H1 (cell line): ENCODE measurements around the gene YIPF6. TPM values are rescaled to one million over a fixed set of nuclear protein-coding genes. Genes with fewer than 3 reads are reported as not detected.

ENCODE experiments used
- CTCF ChIA-PET: fragments of 300-600 bp; sonication (Branson Sonifier 250); formaldehyde crosslinking; loops from one replicate; lab custom pipeline; 2021; ENCODE audit not compliant: partially characterized antibody; lab: Charles Lee
- POLR2A ChIA-PET: fragments of 300-600 bp; sonication (Branson Sonifier 250); formaldehyde crosslinking; loops from one replicate; lab custom pipeline; 2021; ENCODE audit warnings: inconsistent platforms; ENCODE audit not compliant: partially characterized antibody; lab: Charles Lee
- DNase-seq, 2 experiments: peaks; one replicate each; pipeline versions ENCODE4 v3.0.0 to v3.0.0-alpha.2; 2010 to 2022; ENCODE audit warnings: low spot score in 2 of 2, low read depth in 1 of 2, mixed read lengths in 1 of 2
- FAIRE-seq: peaks from 2 replicates; lab custom pipeline; 2011; peaks lifted over from hg19 to GRCh38; lab: Jason Lieb, UNC
- H2AFZ ChIP-seq: 2 replicates; pipeline ENCODE4 v1.8.1; 2012; ENCODE audit warnings: low read length, inconsistent platforms
- H2AK5ac ChIP-seq: 2 replicates; pipeline ENCODE4 v1.6.1; 2013; ENCODE audit warnings: low read depth, low read length
- H2BK120ac ChIP-seq: replicated peaks from 2 replicates; pipeline ENCODE3; 2013; ENCODE audit warnings: low read depth, low read length, inconsistent platforms
- H2BK12ac ChIP-seq: 2 replicates; pipeline ENCODE4 v1.6.1; 2013; ENCODE audit warnings: low read depth, low read length
- H2BK15ac ChIP-seq: 2 replicates; pipeline ENCODE4 v1.6.1; 2013; ENCODE audit warnings: low read length
- H2BK20ac ChIP-seq: 2 replicates; pipeline ENCODE4 v1.6.1; 2013; ENCODE audit warnings: low read length
- H2BK5ac ChIP-seq: 2 replicates; pipeline ENCODE4 v1.6.1; 2013; ENCODE audit warnings: low read depth, low read length
- H3K14ac ChIP-seq: 2 replicates; pipeline ENCODE4 v1.6.1; 2013; ENCODE audit warnings: inconsistent platforms; ENCODE audit not compliant: insufficient read length
- H3K18ac ChIP-seq: 2 replicates; pipeline ENCODE4 v1.6.1; 2013; ENCODE audit warnings: low read length; ENCODE audit errors: extremely low read depth
- H3K23ac ChIP-seq: 2 replicates; pipeline ENCODE4 v1.6.1; 2013; ENCODE audit warnings: inconsistent platforms; ENCODE audit not compliant: insufficient read length
- H3K23me2 ChIP-seq: 2 replicates; pipeline ENCODE4 v1.6.1; 2013; ENCODE audit warnings: low read depth, low read length
- H3K27ac ChIP-seq: 2 replicates; pipeline ENCODE4 v1.6.1; 2011; ENCODE audit warnings: low read depth, low read length, inconsistent platforms
- H3K27me3 ChIP-seq, 4 experiments: replicated peaks in 1 of 4; 1 replicate in 1 of 4; 2 replicates in 3 of 4; pipeline versions ENCODE4 v1.6.1 to v1.8.1; 2011 to 2013; ENCODE audit warnings: low read length in 3 of 4, mild to moderate bottlenecking in 3 of 4, inconsistent platforms in 2 of 4, mixed read lengths in 2 of 4, moderate library complexity in 1 of 4; ENCODE audit not compliant: control insufficient read depth in 3 of 4, insufficient read depth in 3 of 4; ENCODE audit errors: extremely low read depth in 1 of 4
- H3K36me3 ChIP-seq, 4 experiments: 2 replicates each; pipeline versions ENCODE4 v1.6.1 to v1.8.1; 2011 to 2013; ENCODE audit warnings: mild to moderate bottlenecking in 4 of 4, low read length in 3 of 4, moderate library complexity in 2 of 4, control low read depth in 1 of 4, inconsistent platforms in 1 of 4; ENCODE audit not compliant: insufficient read depth in 4 of 4, control insufficient read depth in 2 of 4
- H3K4ac ChIP-seq: replicated peaks from 2 replicates; pipeline ENCODE3; 2013; ENCODE audit warnings: low read length, low read depth, mixed read lengths, inconsistent platforms; ENCODE audit not compliant: insufficient read length
- H3K4me1 ChIP-seq, 4 experiments: replicated peaks in 1 of 4; 1 replicate in 1 of 4; 2 replicates in 3 of 4; pipeline versions ENCODE4 v1.6.1 to v1.8.1; 2011 to 2013; ENCODE audit warnings: low read length in 3 of 4, inconsistent platforms in 2 of 4, mixed read lengths in 1 of 4; ENCODE audit not compliant: insufficient read depth in 4 of 4, control insufficient read depth in 3 of 4
- H3K4me2 ChIP-seq, 2 experiments: 2 replicates each; pipeline versions ENCODE4 v1.6.1 to v1.8.1; 2011 to 2013; ENCODE audit warnings: low read depth in 2 of 2, low read length in 2 of 2, control low read depth in 1 of 2, inconsistent platforms in 1 of 2, mild to moderate bottlenecking in 1 of 2; ENCODE audit not compliant: insufficient read depth in 1 of 2
- H3K4me3 ChIP-seq, 4 experiments: fragments of 200-600, 300-600 bp in 1 of 4; sonication (generic), shearing (Covaris generic), sonication (Bioruptor Twin) in 1 of 4; 2 replicates each; pipeline versions ENCODE4 v1.5.1 to v1.8.1; 2011 to 2016; ENCODE audit warnings: low read length in 4 of 4, low read depth in 3 of 4, control low read depth in 2 of 4, inconsistent platforms in 2 of 4, mild to moderate bottlenecking in 2 of 4, mixed read lengths in 1 of 4, moderate library complexity in 1 of 4; ENCODE audit not compliant: insufficient read depth in 2 of 4; ENCODE audit errors: extremely low read depth in 1 of 4
- H3K56ac ChIP-seq: replicated peaks from 2 replicates; pipeline ENCODE3; 2013; ENCODE audit warnings: low read depth, mild to moderate bottlenecking, mixed read lengths, low read length, inconsistent platforms; ENCODE audit not compliant: insufficient read length
- H3K79me1 ChIP-seq: 2 replicates; pipeline ENCODE4 v1.6.1; 2013; ENCODE audit warnings: low read depth, low read length, control low read depth
- H3K79me2 ChIP-seq, 2 experiments: 2 replicates each; pipeline versions ENCODE4 v1.6.1 to v1.8.1; 2012 to 2013; ENCODE audit warnings: low read length in 2 of 2, mild to moderate bottlenecking in 2 of 2, inconsistent platforms in 1 of 2; ENCODE audit not compliant: insufficient read depth in 2 of 2, control insufficient read depth in 1 of 2
- H3K9ac ChIP-seq, 4 experiments: replicated peaks in 1 of 4; 1 replicate in 1 of 4; 2 replicates in 3 of 4; pipeline versions ENCODE4 v1.6.1 to v1.8.1; 2011 to 2013; ENCODE audit warnings: low read depth in 3 of 4, low read length in 3 of 4, control low read depth in 2 of 4, mild to moderate bottlenecking in 2 of 4, moderate library complexity in 2 of 4, inconsistent platforms in 1 of 4; ENCODE audit errors: extremely low read depth in 1 of 4
- H3K9me3 ChIP-seq, 2 experiments: 2 replicates each; pipeline versions ENCODE4 v1.6.1 to v1.8.1; 2012 to 2013; ENCODE audit warnings: mild to moderate bottlenecking in 2 of 2, moderate library complexity in 2 of 2, control low read depth in 1 of 2, inconsistent platforms in 1 of 2, low read depth in 1 of 2, low read length in 1 of 2, mixed read lengths in 1 of 2; ENCODE audit not compliant: insufficient read depth in 2 of 2
- H4K20me1 ChIP-seq, 2 experiments: replicated peaks in 1 of 2; 2 replicates each; pipeline versions ENCODE3 to v1.8.1; 2011 to 2013; ENCODE audit warnings: inconsistent platforms in 2 of 2, low read length in 2 of 2, mild to moderate bottlenecking in 1 of 2; ENCODE audit not compliant: insufficient read depth in 2 of 2, control insufficient read depth in 1 of 2
- H4K5ac ChIP-seq: 2 replicates; pipeline ENCODE4 v1.6.1; 2013; ENCODE audit warnings: low read length, low read depth, mixed read lengths, inconsistent platforms; ENCODE audit not compliant: insufficient read length
- H4K8ac ChIP-seq: 2 replicates; pipeline ENCODE4 v1.8.0; 2013; ENCODE audit warnings: mild to moderate bottlenecking, moderate library complexity, low read length, inconsistent platforms; ENCODE audit not compliant: insufficient read depth; ENCODE audit errors: extremely low read depth
- H4K91ac ChIP-seq: replicated peaks from 2 replicates; pipeline ENCODE3; 2013; ENCODE audit warnings: low read length, mixed read lengths, inconsistent platforms; ENCODE audit not compliant: insufficient read length
- BCL11A ChIP-seq, 2 experiments: IDR thresholded peaks; one replicate each; pipeline ENCODE4 v1.6.1; 2011; ENCODE audit warnings: low read depth in 2 of 2, low read length in 2 of 2, mild to moderate bottlenecking in 2 of 2
- CTCF ChIP-seq, 3 experiments: IDR thresholded peaks; 1 replicate in 2 of 3; 2 replicates in 1 of 3; pipeline versions ENCODE4 v1.5.1 to v1.6.1; 2011; ENCODE audit warnings: low read length in 3 of 3, mild to moderate bottlenecking in 3 of 3, inconsistent platforms in 2 of 3, low read depth in 1 of 3, moderate library complexity in 1 of 3; ENCODE audit not compliant: insufficient read depth in 1 of 3; ENCODE audit errors: control extremely low read depth in 1 of 3
- EGR1 ChIP-seq: IDR thresholded peaks from 2 replicates; pipeline ENCODE4 v1.6.1; 2011; ENCODE audit warnings: low read depth, low read length, borderline replicate concordance
- GABPA ChIP-seq: IDR thresholded peaks from 2 replicates; pipeline ENCODE4 v1.6.1; 2011; ENCODE audit warnings: mild to moderate bottlenecking, low read length, moderate library complexity, borderline replicate concordance; ENCODE audit not compliant: insufficient read depth
- JUND ChIP-seq: IDR thresholded peaks from 2 replicates; pipeline ENCODE4 v1.6.1; 2011; ENCODE audit warnings: mild to moderate bottlenecking, improper control_type of control experiment, low read length
- POLR2AphosphoS5 ChIP-seq: IDR thresholded peaks from 2 replicates; pipeline ENCODE4 v1.6.1; 2011; ENCODE audit warnings: low read depth, low read length
- RBBP5 ChIP-seq: IDR thresholded peaks from 2 replicates; pipeline ENCODE4 v1.7.1; 2012; ENCODE audit warnings: low read depth, mild to moderate bottlenecking, inconsistent platforms, low read length, moderate library complexity, borderline replicate concordance
- SRF ChIP-seq: IDR thresholded peaks from 2 replicates; pipeline ENCODE4 v1.6.1; 2011; ENCODE audit warnings: mild to moderate bottlenecking, low read depth, low read length, moderate library complexity
- TAF7 ChIP-seq: optimal IDR thresholded peaks from 2 replicates; pipeline ENCODE3; 2011; ENCODE audit warnings: low read depth, mild to moderate bottlenecking, inconsistent platforms, low read length, moderate library complexity, borderline replicate concordance
- WGBS, 2 experiments: shearing (Covaris generic) in 1 of 2; methylation state at CpG; one replicate each; pipeline versions ENCODE4 v1.1.6 to v1.1.7; 2013 to 2015; ENCODE audit warnings: low lambda C conversion rate in 2 of 2, mixed read lengths in 2 of 2, inconsistent platforms in 1 of 2, low coverage in 1 of 2, missing lambda C conversion rate in 1 of 2; ENCODE audit not compliant: insufficient replicate concordance in 2 of 2, insufficient coverage in 1 of 2, insufficient read length in 1 of 2; ENCODE audit errors: extremely low coverage in 1 of 2, missing lambda C conversion rate in 1 of 2; 5-methylcytosine and 5-hydroxymethylcytosine counted together
- polyA plus RNA-seq, 7 experiments: library from polyadenylated mRNA; depleted of rRNA in 3 of 7; stranded (reverse) in 5 of 7; unstranded in 2 of 7; fragments of >200 nt in 5 of 7; fragments of 200-250 nt in 2 of 7; gene quantifications; 1 replicate in 5 of 7; 2 replicates in 1 of 7; 4 replicates in 1 of 7; pipeline versions ENCODE4 v1.2.1 to v1.2.3, GENCODE V29; 2011 to 2013; ENCODE audit warnings: missing spikeins in 2 of 7, mixed read lengths in 2 of 7
- total RNA-seq: library from RNA; stranded (reverse); fragmentation: NEBNext Ultra II Directional; extraction: Animal tissue kit (Norgen Biotek cat#: 25700); gene quantifications from 2 replicates; pipeline ENCODE4 v1.2.1, GENCODE V29; 2021

Gene YIPF6
- total and polyA plus RNA-seq, 2 of the 8 experiments (the other 6 are each of a cell fraction or from before 2014, with no cell fraction given), result 16.9 to 34.1 TPM

GRCh38 chrX:68461093-68461492, 37.8 kb upstream of the YIPF6 start:
- TF ChIP-seq GABPA (no peak), JUND (no peak), POLR2AphosphoS5 (no peak), SRF (no peak), TAF7 (no peak), EGR1 (no peak), RBBP5 (no peak), CTCF (IDR thresholded peaks at IDR 0.05; ENCODE audit: control extremely low read depth in 1 of 3, insufficient read depth in 1 of 3, low read depth in 1 of 3, low read length in 3 of 3) (no peak), BCL11A (IDR thresholded peaks at IDR 0.05; ENCODE audit: low read depth in 2 of 2, low read length in 2 of 2) (no peak)
- Histone ChIP-seq H4K91ac (no peak overlapping the region), H2BK120ac (no peak overlapping the region), H3K18ac (no peak overlapping the region), H3K23ac (no peak overlapping the region), H2BK5ac (no peak overlapping the region), H3K9ac (no peak overlapping the region), H3K27ac (no peak overlapping the region), H2AK5ac (no peak overlapping the region), H3K79me1 (no peaks in the 10 kb centered on the region), H3K36me3 (no peaks in the 10 kb centered on the region), H3K4me2 (no peak overlapping the region), H3K27me3 (no peaks in the 10 kb centered on the region), H3K4me1 (no peaks in the 10 kb centered on the region), H3K4ac (no peak overlapping the region), H3K4me3 (no peak overlapping the region), H3K56ac (no peak overlapping the region), H3K79me2 (no peaks in the 10 kb centered on the region), H3K23me2 (no peaks in the 10 kb centered on the region), H2BK15ac (no peak overlapping the region), H2BK20ac (no peak overlapping the region), H3K9me3 (no peaks in the 10 kb centered on the region), H2AFZ (no peak overlapping the region), H4K5ac (no peak overlapping the region), H4K20me1 (no peaks in the 10 kb centered on the region), H3K14ac (no peak overlapping the region), H4K8ac (no peak overlapping the region), H2BK12ac (no peak overlapping the region)
- ChIA-PET CTCF (interaction anchor here (0.6 kb wide), 1 partner anchor 278 kb away, joined by 3 read pairs; no protein-coding TSS in a partner anchor), POLR2A (no interaction called here)
- WGBS, 2 experiments, result 83% methylated on average over 6 of the region's 6 CpGs; no CpG with 5 or more reads in 1 of the 2 experiments
- FAIRE-seq (no peak), DNase-seq (no peak)
